Naive thymus-derived CD8-positive, alpha-beta T cell (primary cell): ENCODE measurements around the gene MAP4K3. TPM values are rescaled to one million over a fixed set of nuclear protein-coding genes. Genes with fewer than 3 reads are reported as not detected.
A peak's percentile ranks its signal among the peaks of the same experiment; 100 is the strongest.

Experiments used
- ATAC-seq, 2 donors: fragments of 150-1000 bp; cut with Tn5 transposase in 1 of 2; sonication (Bioruptor Pico), chemical (Tn5 transposase) in 1 of 2; 1 replicate in 1 of 2; 2 replicates in 1 of 2; pipeline ENCODE4 v1.10.0; 2021; ENCODE audit warnings: mild to moderate bottlenecking in 2 of 2, moderate library complexity in 2 of 2
- POLR2A ChIA-PET: fragments of 350-600 bp; sonication (Branson Sonifier 250); formaldehyde crosslinking; loops from one replicate; lab custom pipeline; 2021; ENCODE audit warnings: antibody characterized with exemption; lab: Charles Lee
- DNase-seq, 10 donors: peaks; one replicate each; pipeline versions ENCODE4 v3.0.0 to v3.0.0-alpha.2; 2020 to 2022
- H3K27ac Mint-ChIP-seq, 10 donors: one replicate each; pipeline ENCODE4 v1.8.0; 2020 to 2022; ENCODE audit warnings: mild to moderate bottlenecking in 10 of 10, mixed read lengths in 10 of 10, moderate library complexity in 4 of 10, inconsistent platforms in 1 of 10
- H3K27me3 Mint-ChIP-seq, 5 donors: one replicate each; pipeline ENCODE4 v1.8.0; 2021 to 2022; ENCODE audit warnings: mixed read lengths in 5 of 5
- H3K36me3 Mint-ChIP-seq, 3 donors: one replicate each; pipeline ENCODE4 v1.8.0; 2020 to 2022; ENCODE audit warnings: mixed read lengths in 3 of 3, mild to moderate bottlenecking in 2 of 3, inconsistent platforms in 1 of 3
- H3K4me1 Mint-ChIP-seq, 4 donors: one replicate each; pipeline ENCODE4 v1.8.0; 2021 to 2022; ENCODE audit warnings: mixed read lengths in 4 of 4
- H3K4me3 Mint-ChIP-seq, 10 donors: one replicate each; pipeline ENCODE4 v1.8.0; 2020 to 2022; ENCODE audit warnings: mild to moderate bottlenecking in 10 of 10, mixed read lengths in 10 of 10, moderate library complexity in 6 of 10, inconsistent platforms in 1 of 10
- H3K9me3 Mint-ChIP-seq, 9 donors: one replicate each; pipeline ENCODE4 v1.8.0; 2020 to 2022; ENCODE audit warnings: mixed read lengths in 9 of 9, mild to moderate bottlenecking in 3 of 9, inconsistent platforms in 1 of 9, moderate library complexity in 1 of 9
- polyA plus RNA-seq, 3 donors: library from polyadenylated mRNA; unstranded; fragments of 300-500 nt; fragmentation: Illumina TruSeq; gene quantifications; one replicate each; pipeline ENCODE4 v1.2.3, GENCODE V29; 2021
- total RNA-seq, 8 experiments: library from RNA in 2 of 8; stranded (reverse) in 2 of 8; gene quantifications; one replicate each; pipeline ENCODE4 v1.2.3 and lab custom pipeline; 2021 to 2026

The MAP4K3 gene
- total and polyA plus RNA-seq, 5 experiments from 2014 or later = 1.3 to 18.9 (median 2.4) TPM

- Mint-ChIP-seq H3K4me1 (peaks cover 18 to 63% (median 60%) of the 10 kb centered on the region in 4 donors), H3K9me3 (peaks cover 0 to 4% (median 0%) of the 10 kb centered on the region in 9 donors), H3K27ac (peak overlapping the region; percentile 70 to 94 (median 86)), H3K27me3 (no peaks in the 10 kb centered on the region), H3K4me3 (peak overlapping the region; percentile 85 to 98 (median 93)), H3K36me3 (no peaks in the 10 kb centered on the region)
- DNase-seq = peak in 1 of 10 donors; percentile 3
- POLR2A ChIA-PET = interaction anchor here (0.6 to 1.1 kb wide), 2 partner anchors 13 to 59 kb away, joined by 3 read pairs; no protein-coding TSS in a partner anchor
- ATAC-seq = no peak
Measured at GRCh38 chr2:39435741-39436591, 1.1 kb downstream of the MAP4K3 start.

GRCh38 chr2:39435234-39435633, 1.9 kb downstream of the MAP4K3 start:
- Mint-ChIP-seq H3K36me3 (no peaks in the 10 kb centered on the region), H3K4me1 (peaks cover 16 to 66% (median 63%) of the 10 kb centered on the region in 4 donors), H3K27ac (peak overlapping the region in 8 of 10 donors; percentile 9 to 87 (median 43)), H3K9me3 (no peaks in the 10 kb centered on the region), H3K4me3 (peak overlapping the region; percentile 85 to 98 (median 93)), H3K27me3 (no peaks in the 10 kb centered on the region)
- DNase-seq = no peak
- POLR2A ChIA-PET = no interaction called here
- no peak for ATAC-seq

- Mint-ChIP-seq H3K4me3 (no peak overlapping the region), H3K4me1 (peaks cover 19 to 68% (median 64%) of the 10 kb centered on the region in 4 donors), H3K27ac (peak overlapping the region in 2 of 10 donors; percentile 24 to 77), H3K36me3 (no peaks in the 10 kb centered on the region), H3K9me3 (no peaks in the 10 kb centered on the region), H3K27me3 (no peaks in the 10 kb centered on the region)
- ATAC-seq = no peak
- POLR2A ChIA-PET = no interaction called here
- no peak for DNase-seq
Measured at GRCh38 chr2:39434233-39434897, 2.7 kb downstream of the MAP4K3 start.

- ATAC-seq (no peak), DNase-seq (no peak)
- no peaks in the 10 kb centered on the region for H3K36me3 Mint-ChIP-seq
- H3K27ac Mint-ChIP-seq = no peak overlapping the region
- H3K4me3 Mint-ChIP-seq = peak overlapping the region in 2 of 10 donors; percentile 0 to 36
- H3K27me3 Mint-ChIP-seq = no peaks in the 10 kb centered on the region
- H3K9me3 Mint-ChIP-seq = no peaks in the 10 kb centered on the region
- peaks cover 19 to 67% (median 61%) of the 10 kb centered on the region in 4 donors for H3K4me1 Mint-ChIP-seq
- POLR2A ChIA-PET = no interaction called here
Measured at GRCh38 chr2:39433586-39434195, 3.4 kb downstream of the MAP4K3 start.

- H3K4me3 Mint-ChIP-seq = peak overlapping the region in 2 of 10 donors; percentile 19 to 57
- H3K36me3 Mint-ChIP-seq = no peaks in the 10 kb centered on the region
- DNase-seq = no peak
- no peaks in the 10 kb centered on the region for H3K27me3 Mint-ChIP-seq
- no peak overlapping the region for H3K27ac Mint-ChIP-seq
- no peak for ATAC-seq
- H3K4me1 Mint-ChIP-seq = peaks cover 20 to 71% (median 59%) of the 10 kb centered on the region in 4 donors
- no peaks in the 10 kb centered on the region for H3K9me3 Mint-ChIP-seq
- POLR2A ChIA-PET = no interaction called here
Measured at GRCh38 chr2:39432701-39433100, 4.4 kb downstream of the MAP4K3 start.

- peak overlapping the region in 1 of 10 donors; percentile 39 for H3K4me3 Mint-ChIP-seq
- DNase-seq (no peak), ATAC-seq (peak in 1 of 2 donors; percentile 16)
- no peaks in the 10 kb centered on the region for H3K9me3 Mint-ChIP-seq
- peak overlapping the region in 5 of 10 donors; percentile 3 to 56 (median 8) for H3K27ac Mint-ChIP-seq
- H3K4me1 Mint-ChIP-seq = peaks cover 26 to 80% (median 69%) of the 10 kb centered on the region in 4 donors
- no peaks in the 10 kb centered on the region for H3K27me3 Mint-ChIP-seq
- POLR2A ChIA-PET = no interaction called here
- no peaks in the 10 kb centered on the region for H3K36me3 Mint-ChIP-seq
Measured at GRCh38 chr2:39431592-39432316, 5.3 kb downstream of the MAP4K3 start.

- Mint-ChIP-seq H3K9me3 (no peaks in the 10 kb centered on the region), H3K27ac (peak overlapping the region in 1 of 10 donors; percentile 56), H3K4me1 (peaks cover 18 to 74% (median 62%) of the 10 kb centered on the region in 4 donors), H3K36me3 (no peaks in the 10 kb centered on the region), H3K4me3 (no peak overlapping the region), H3K27me3 (no peaks in the 10 kb centered on the region)
- ATAC-seq = no peak
- POLR2A ChIA-PET = no interaction called here
- DNase-seq = no peak
Measured at GRCh38 chr2:39429746-39430145, 7.3 kb downstream of the MAP4K3 start.

- POLR2A ChIA-PET = no interaction called here
- DNase-seq = no peak
- no peak for ATAC-seq
- Mint-ChIP-seq H3K36me3 (peaks cover 0 to 3% (median 0%) of the 10 kb centered on the region in 3 donors), H3K27me3 (no peaks in the 10 kb centered on the region), H3K4me1 (peaks cover 28 to 54% (median 49%) of the 10 kb centered on the region in 4 donors), H3K27ac (no peak overlapping the region), H3K4me3 (no peak overlapping the region), H3K9me3 (no peaks in the 10 kb centered on the region)
Measured at GRCh38 chr2:39424951-39425350, 12.1 kb downstream of the MAP4K3 start.

GRCh38 chr2:39422700-39423099, 14.4 kb downstream of the MAP4K3 start:
- no peak overlapping the region for H3K4me3 Mint-ChIP-seq
- no peak for DNase-seq
- peaks cover 29 to 56% (median 49%) of the 10 kb centered on the region in 4 donors for H3K4me1 Mint-ChIP-seq
- POLR2A ChIA-PET = interaction anchor here (1.0 kb wide), 1 partner anchor 14 kb away, joined by 3 read pairs; no protein-coding TSS in a partner anchor
- H3K36me3 Mint-ChIP-seq = peaks cover 0 to 3% (median 0%) of the 10 kb centered on the region in 3 donors
- no peak overlapping the region for H3K27ac Mint-ChIP-seq
- H3K9me3 Mint-ChIP-seq = no peaks in the 10 kb centered on the region
- no peaks in the 10 kb centered on the region for H3K27me3 Mint-ChIP-seq
- ATAC-seq = no peak

GRCh38 chr2:39421354-39421753, 15.7 kb downstream of the MAP4K3 start:
- ATAC-seq = no peak
- H3K4me3 Mint-ChIP-seq = no peak overlapping the region
- H3K4me1 Mint-ChIP-seq = peaks cover 23 to 44% (median 38%) of the 10 kb centered on the region in 4 donors
- H3K27ac Mint-ChIP-seq = peak overlapping the region in 1 of 10 donors; percentile 51
- no peaks in the 10 kb centered on the region for H3K9me3 Mint-ChIP-seq
- H3K27me3 Mint-ChIP-seq = no peaks in the 10 kb centered on the region
- DNase-seq = no peak
- POLR2A ChIA-PET = no interaction called here
- H3K36me3 Mint-ChIP-seq = peaks cover 0 to 3% (median 0%) of the 10 kb centered on the region in 3 donors

GRCh38 chr2:39419282-39420223, 17.5 kb downstream of the MAP4K3 start:
- H3K4me3 Mint-ChIP-seq = no peak overlapping the region
- ATAC-seq (no peak), DNase-seq (no peak)
- no peaks in the 10 kb centered on the region for H3K9me3 Mint-ChIP-seq
- H3K4me1 Mint-ChIP-seq = peaks cover 21 to 41% (median 33%) of the 10 kb centered on the region in 4 donors
- H3K36me3 Mint-ChIP-seq = peaks cover 0 to 3% (median 0%) of the 10 kb centered on the region in 3 donors
- H3K27ac Mint-ChIP-seq = peak overlapping the region in 3 of 10 donors; percentile 2 to 41 (median 2)
- POLR2A ChIA-PET = no interaction called here
- H3K27me3 Mint-ChIP-seq = no peaks in the 10 kb centered on the region
